ENCODE results near the gene MTRR.

MTRR gene

DNA sequence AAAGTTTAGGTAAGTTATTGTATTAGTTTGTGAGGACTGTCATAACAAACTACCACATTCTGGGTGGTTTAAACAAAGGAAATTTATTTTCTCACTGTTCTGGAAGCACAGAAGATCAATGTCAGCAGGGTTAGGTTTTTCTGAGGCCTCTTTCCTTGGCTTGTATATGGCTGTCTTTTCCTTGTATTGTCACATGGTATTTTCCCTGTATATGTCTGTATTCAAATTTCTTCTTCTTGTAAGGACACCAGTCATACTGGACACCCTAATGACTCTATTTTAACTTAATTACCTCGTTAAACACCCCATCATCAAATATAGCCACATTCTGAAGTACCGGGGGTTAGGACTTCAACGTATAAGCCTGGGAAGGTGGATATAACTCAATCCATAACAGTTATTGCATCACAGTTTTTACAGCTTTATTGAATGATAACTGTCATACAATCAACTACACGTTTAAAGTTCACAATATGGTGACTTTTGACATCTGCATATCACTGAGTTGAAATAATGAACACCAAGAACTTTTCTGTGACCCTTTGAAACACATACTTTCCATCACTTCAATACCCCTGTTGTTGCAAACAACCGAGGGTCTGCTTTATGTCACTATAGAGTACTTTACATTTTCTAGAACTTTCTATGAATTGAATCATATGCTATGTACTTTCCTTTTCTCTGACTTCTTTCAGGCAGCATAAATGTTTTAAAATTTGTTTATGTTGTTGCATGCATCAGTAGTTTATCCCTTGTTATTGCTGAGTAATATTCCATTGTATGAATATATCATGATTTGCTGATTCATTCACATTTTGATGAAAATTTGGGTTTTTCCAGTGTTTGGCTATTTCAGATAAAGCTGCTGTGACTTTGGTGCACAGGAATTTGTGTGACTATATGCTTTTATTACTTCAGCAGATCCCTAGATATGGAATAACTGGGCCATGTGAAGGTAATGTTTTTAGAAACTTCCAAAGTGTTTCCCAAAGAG is 48.5 kb downstream of the MTRR start:
- Histone ChIP-seq H4K20me1 (ENCODE audit: insufficient read depth, low read length) (no peaks in the 10 kb centered on the region), H3K36me3 (ENCODE audit: insufficient read depth, low read length) (no peaks in the 10 kb centered on the region), H3K79me2 (ENCODE audit: insufficient read depth, low read length) (no peaks in the 10 kb centered on the region), H3K9ac (ENCODE audit: low read length) (no peak overlapping the region), H2AFZ (ENCODE audit: low read length) (no peak overlapping the region), H3K27me3 (ENCODE audit: insufficient read depth, low read length) (no peaks in the 10 kb centered on the region), H3K4me2 (ENCODE audit: low read length) (no peak overlapping the region), H3K4me1 (ENCODE audit: insufficient read depth, low read length, severe bottlenecking) (no peaks in the 10 kb centered on the region), H3F3A (ENCODE audit: insufficient read depth, low read length) (no peaks in the 10 kb centered on the region), H3K4me3 (ENCODE audit: low read depth, low read length, poor library complexity, severe bottlenecking) (no peak overlapping the region), H3K9me2 (ENCODE audit: low read depth, low read length) (no peaks in the 10 kb centered on the region), H3K9me3 (ENCODE audit: low read length) (no peaks in the 10 kb centered on the region), H3K27ac (ENCODE audit: low read depth, low read length, poor library complexity, severe bottlenecking) (no peak overlapping the region)
- no peak for TF ChIP-seq EZH2 (IDR thresholded peaks at IDR 0.05; ENCODE audit: borderline replicate concordance, low read length)
- TF ChIP-seq CTCF (IDR thresholded peaks at IDR 0.05; ENCODE audit: low read length): no peak

- Histone ChIP-seq H3K79me2 (ENCODE audit: insufficient read depth, low read length) (no peaks in the 10 kb centered on the region), H3K9me3 (ENCODE audit: low read length) (no peaks in the 10 kb centered on the region), H3K4me2 (ENCODE audit: low read length) (no peak overlapping the region), H3K4me3 (ENCODE audit: low read depth, low read length, poor library complexity, severe bottlenecking) (no peak overlapping the region), H4K20me1 (ENCODE audit: insufficient read depth, low read length) (no peaks in the 10 kb centered on the region), H3K9ac (ENCODE audit: low read length) (no peak overlapping the region), H3K27me3 (ENCODE audit: insufficient read depth, low read length) (no peaks in the 10 kb centered on the region; the same call in 1 of the 2 replicates), H3F3A (ENCODE audit: insufficient read depth, low read length) (no peaks in the 10 kb centered on the region), H2AFZ (ENCODE audit: low read length) (no peak overlapping the region), H3K9me2 (ENCODE audit: low read depth, low read length) (no peaks in the 10 kb centered on the region), H3K4me1 (ENCODE audit: insufficient read depth, low read length, severe bottlenecking) (no peaks in the 10 kb centered on the region), H3K36me3 (ENCODE audit: insufficient read depth, low read length) (no peaks in the 10 kb centered on the region), H3K27ac (ENCODE audit: low read depth, low read length, poor library complexity, severe bottlenecking) (no peak overlapping the region)
- no peak for TF ChIP-seq EZH2 (IDR thresholded peaks at IDR 0.05; ENCODE audit: borderline replicate concordance, low read length)
- no peak for TF ChIP-seq CTCF (IDR thresholded peaks at IDR 0.05; ENCODE audit: low read length)
Measured at GRCh38 chr5:7925961-7926695, 57.2 kb downstream of the MTRR start.

GRCh38 chr5:7926720-7927119 is 57.8 kb downstream of the MTRR start:
- no peaks in the 10 kb centered on the region for H3K36me3 ChIP-seq (ENCODE audit: insufficient read depth, low read length)
- no peak overlapping the region for H3K4me2 ChIP-seq (ENCODE audit: low read length)
- H3K9me2 ChIP-seq (ENCODE audit: low read depth, low read length): no peaks in the 10 kb centered on the region
- H3K27me3 ChIP-seq (ENCODE audit: insufficient read depth, low read length): no peaks in the 10 kb centered on the region; the same call in 1 of the 2 replicates
- no peaks in the 10 kb centered on the region for H3K9me3 ChIP-seq (ENCODE audit: low read length)
- no peak overlapping the region for H2AFZ ChIP-seq (ENCODE audit: low read length)
- no peak overlapping the region for H3K27ac ChIP-seq (ENCODE audit: low read depth, low read length, poor library complexity, severe bottlenecking)
- H3K4me3 ChIP-seq (ENCODE audit: low read depth, low read length, poor library complexity, severe bottlenecking): no peak overlapping the region
- H3K79me2 ChIP-seq (ENCODE audit: insufficient read depth, low read length): no peaks in the 10 kb centered on the region
- H3K9ac ChIP-seq (ENCODE audit: low read length): no peak overlapping the region
- no peaks in the 10 kb centered on the region for H4K20me1 ChIP-seq (ENCODE audit: insufficient read depth, low read length)
- no peaks in the 10 kb centered on the region for H3K4me1 ChIP-seq (ENCODE audit: insufficient read depth, low read length, severe bottlenecking)
- TF ChIP-seq EZH2 (IDR thresholded peaks at IDR 0.05; ENCODE audit: borderline replicate concordance, low read length): no peak
- TF ChIP-seq CTCF (IDR thresholded peaks at IDR 0.05; ENCODE audit: low read length): no peak
- H3F3A ChIP-seq (ENCODE audit: insufficient read depth, low read length): no peaks in the 10 kb centered on the region
